Adrenal gland (tissue), 12 donors: Measurements from ENCODE around the gene MARCHF9. TPM values are rescaled to one million over a fixed set of nuclear protein-coding genes. Genes with fewer than 3 reads are reported as not detected.
A peak's percentile ranks its signal among the peaks of the same experiment; 100 is the strongest.
"Not testable (repeated sequence)": the region's sequence is repeated elsewhere in the genome, so short reads cannot be mapped to it uniquely, and the experiment has no call there.

Source experiments
- DNase-seq, 7 donors: peaks; one replicate each; pipeline ENCODE4 v3.0.0-alpha.2; 2019 to 2020
- H3K27ac ChIP-seq, 5 donors: fragments of 200-600 bp; sonication (generic) in 4 of 5; 1 replicate in 3 of 5; 2 replicates in 2 of 5; pipeline versions ENCODE4 v1.5.1 to v1.8.0; 2016 to 2020; ENCODE audit warnings: mild to moderate bottlenecking in 1 of 5
- H3K27me3 ChIP-seq: fragments of 200-600 bp; 2 replicates; pipeline ENCODE4 v1.8.0; 2021
- H3K36me3 ChIP-seq, 2 donors: fragments of 200-600 bp; replicated peaks in 1 of 2; 1 replicate in 1 of 2; 2 replicates in 1 of 2; pipeline versions ENCODE4 v1.5.1 to v1.8.0; 2018 to 2022
- H3K4me1 ChIP-seq, 2 donors: fragments of 200-600 bp; replicated peaks in 1 of 2; 1 replicate in 1 of 2; 2 replicates in 1 of 2; pipeline versions ENCODE4 v1.5.1 to v1.8.0; 2018 to 2021
- H3K4me3 ChIP-seq, 4 donors: fragments of 200-600 bp; sonication (generic) in 3 of 4; one replicate each; pipeline ENCODE4 v1.5.1; 2016 to 2018
- H3K9me3 ChIP-seq, 3 donors: fragments of 200-600 bp; sonication (generic) in 1 of 3; replicated peaks in 1 of 3; 1 replicate in 2 of 3; 2 replicates in 1 of 3; pipeline versions ENCODE4 v1.5.1 to v1.8.0; 2016 to 2021
- CTCF ChIP-seq, 6 experiments: fragments of 450-650 bp in 4 of 6; fragments of 200-600 bp in 2 of 6; sonication (generic) in 1 of 6; IDR thresholded peaks; 1 replicate in 5 of 6; 2 replicates in 1 of 6; pipeline versions ENCODE4 v1.5.1 to v1.8.0; 2016 to 2021; ENCODE audit warnings: antibody characterized with exemption in 6 of 6, mild to moderate bottlenecking in 2 of 6, moderate library complexity in 1 of 6
- POLR2A ChIP-seq, 2 donors: fragments of 450-650 bp; IDR thresholded peaks; one replicate each; pipeline ENCODE4 v1.6.1; 2017; ENCODE audit warnings: antibody characterized with exemption in 2 of 2, mild to moderate bottlenecking in 2 of 2, moderate library complexity in 1 of 2
- WGBS, 4 donors: extraction: QIAGEN DNeasy Blood & Tissue Kit in 2 of 4; methylation state at CpG; one replicate each; pipeline versions ENCODE4 v1.1.5 to v1.1.7; 2013 to 2017; 5-methylcytosine and 5-hydroxymethylcytosine counted together
- intact Hi-C, 2 donors: fragments of 100-400 bp; cut with DNase I; formaldehyde crosslinking; loops; one replicate each; pipeline versions ENCODE4 v1.14.1 to v1.15.0; 2022 to 2023
- polyA plus RNA-seq, 3 donors: library from polyadenylated mRNA; stranded (reverse); fragments of 200-250 nt in 2 of 3; fragments of 350-450 nt in 1 of 3; fragmentation: Illumina TruSeq in 1 of 3; extraction: RNeasy Lipid Tissue Mini Kit (QIAGEN cat#74804) in 1 of 3; gene quantifications; one replicate each; pipeline ENCODE4 v1.2.3, GENCODE V29; 2013 to 2014
- total RNA-seq, 9 donors: library from RNA; depleted of rRNA in 4 of 9; stranded (reverse); fragments of >200 nt in 4 of 9; fragments of 120-200 nt in 1 of 9; fragmentation: NEBNext Ultra II Directional in 1 of 9; extraction: Animal tissue kit (Norgen Biotek cat#: 25700) in 1 of 9; gene quantifications; one replicate each; pipeline versions ENCODE4 v1.1.0 to v1.2.4, GENCODE V29; 2013 to 2023
- donor health status: healthy with polysubstance abuse.
- donor health status: Bipolar disorder and iron deficiency.
- donor health status: DM: yes; HTN: yes; CAD: no.
- donor health status: DM: no; HTN: no; CAD: no.
- donor health status: DM: no; HTN: no; CAD: no.
- donor health status: DM: yes; HTN: yes; CAD: no.

Gene MARCHF9
- total and polyA plus RNA-seq, 12 donors: 6.7 to 45.1 (median 16.6) TPM

- Histone ChIP-seq H3K27me3 (no peaks in the 10 kb centered on the region), H3K4me3 (no peak overlapping the region), H3K36me3 (peaks cover 0 to 37% of the 10 kb centered on the region in 2 donors), H3K4me1 (no peaks in the 10 kb centered on the region), H3K27ac (no peak overlapping the region), H3K9me3 (no peaks in the 10 kb centered on the region)
- 91 to 94% (median 93%) methylated on average over 3 of the region's 3 CpGs for WGBS, 4 donors
- intact Hi-C loops: no loop called here
- peak in 1 of 7 donors; percentile 15 for DNase-seq
- TF ChIP-seq POLR2A (IDR thresholded peaks at IDR 0.05) (no peak), CTCF (IDR thresholded peaks at IDR 0.05) (no peak)
Observed at GRCh38 chr12:57712701-57713100, 42.2 kb upstream of the MARCHF9 start.

- H3K36me3 ChIP-seq: peaks cover 0 to 38% of the 10 kb centered on the region in 2 donors
- 86 to 100% (median 91%) methylated on average over 2 to 5 of the region's 5 CpGs for WGBS, 4 donors
- intact Hi-C loops: no loop called here
Observed at GRCh38 chr12:57713209-57713608, 41.7 kb upstream of the MARCHF9 start.

GRCh38 chr12:57715036-57715748, 39.7 kb upstream of the MARCHF9 start:
- H3K27ac ChIP-seq, H3K4me3 ChIP-seq, H3K4me1 ChIP-seq, intact Hi-C loops, H3K27me3 ChIP-seq, H3K9me3 ChIP-seq: not testable (repeated sequence)
- WGBS, 4 donors: 84 to 95% (median 91%) methylated on average over 6 of the region's 6 CpGs
- peaks cover 0 to 58% of the 10 kb centered on the region in 2 donors for H3K36me3 ChIP-seq
- DNase-seq: peak in 1 of 7 donors; percentile 18

More at GRCh38 chr12:57713209-57713608, 41.7 kb upstream of the MARCHF9 start:
- DNase-seq: peak in 1 of 7 donors; percentile 25
- no peak overlapping the region for H3K4me3 ChIP-seq
- H3K27me3 ChIP-seq: no peaks in the 10 kb centered on the region
- H3K9me3 ChIP-seq: no peaks in the 10 kb centered on the region
- no peaks in the 10 kb centered on the region for H3K4me1 ChIP-seq
- H3K27ac ChIP-seq: no peak overlapping the region
- TF ChIP-seq POLR2A (IDR thresholded peaks at IDR 0.05) (no peak), CTCF (IDR thresholded peaks at IDR 0.05) (no peak)

GRCh38 chr12:57715786-57716185, 39.1 kb upstream of the MARCHF9 start:
- Histone ChIP-seq H3K36me3 (peaks cover 0 to 64% of the 10 kb centered on the region in 2 donors), H3K4me1 (no peaks in the 10 kb centered on the region), H3K9me3 (no peaks in the 10 kb centered on the region), H3K27me3 (no peaks in the 10 kb centered on the region), H3K4me3 (no peak overlapping the region), H3K27ac (no peak overlapping the region)
- WGBS, 4 donors: 93 to 96% (median 95%) methylated on average over 12 of the region's 12 CpGs
- DNase-seq: peak in 1 of 7 donors; percentile 28
- intact Hi-C loops: no loop called here
- TF ChIP-seq CTCF (IDR thresholded peaks at IDR 0.05): no peak
- TF ChIP-seq POLR2A (IDR thresholded peaks at IDR 0.05): no peak

- Histone ChIP-seq H3K9me3 (no peaks in the 10 kb centered on the region), H3K4me3 (no peak overlapping the region), H3K36me3 (peaks cover 0 to 69% of the 10 kb centered on the region in 2 donors), H3K4me1 (no peaks in the 10 kb centered on the region), H3K27me3 (no peaks in the 10 kb centered on the region), H3K27ac (no peak overlapping the region)
- 91 to 97% (median 93%) methylated on average over 4 of the region's 4 CpGs for WGBS, 4 donors
- no peak for TF ChIP-seq CTCF (IDR thresholded peaks at IDR 0.05)
- TF ChIP-seq POLR2A (IDR thresholded peaks at IDR 0.05): no peak
- intact Hi-C loops: no loop called here
- peak in 1 of 7 donors; percentile 33 for DNase-seq
Observed at GRCh38 chr12:57716305-57716704, 38.6 kb upstream of the MARCHF9 start.
